Astrocyte of the hippocampus (primary cell): Measurements from ENCODE around the gene PFDN4.

ENCODE experiments used
- DNase-seq: peaks from one replicate; pipeline ENCODE4 v3.0.0; 2011; ENCODE audit warnings: low read depth, low spot score

Gene PFDN4

GRCh38 chr20:54207743-54208547 is at the start of gene PFDN4:
Gene PFDN4 (plus strand): TSS chr20:54208087. CDS start chr20:54208101, 14 bp downstream.
- DNase-seq: peak; percentile 94

GRCh38 chr20:54158226-54158625 is 49.7 kb upstream of the PFDN4 start:
- no peak for DNase-seq

GRCh38 chr20:54158856-54159418 is 49.0 kb upstream of the PFDN4 start:
- DNase-seq: no peak

GRCh38 chr20:54160065-54161007 is 47.6 kb upstream of the PFDN4 start:
- DNase-seq: no peak

- no peak for DNase-seq
Measured at GRCh38 chr20:54161008-54161820, 46.7 kb upstream of the PFDN4 start.

GRCh38 chr20:54161821-54162149 is 46.1 kb upstream of the PFDN4 start:
- DNase-seq: no peak

GRCh38 chr20:54162378-54163009 is 45.4 kb upstream of the PFDN4 start:
- no peak for DNase-seq

- DNase-seq: no peak
Measured at GRCh38 chr20:54163402-54163801, 44.5 kb upstream of the PFDN4 start.

- DNase-seq: no peak
Measured at GRCh38 chr20:54165014-54165413, 42.9 kb upstream of the PFDN4 start.

- DNase-seq: no peak
Measured at GRCh38 chr20:54165803-54166202, 42.1 kb upstream of the PFDN4 start.

- DNase-seq: no peak
Measured at GRCh38 chr20:54166987-54167662, 40.8 kb upstream of the PFDN4 start.

GRCh38 chr20:54167909-54168872 is 39.7 kb upstream of the PFDN4 start:
- peak; percentile 46 for DNase-seq

- peak; percentile 8 for DNase-seq
Measured at GRCh38 chr20:54168961-54169862, 38.7 kb upstream of the PFDN4 start.

GRCh38 chr20:54170026-54170471 is 37.8 kb upstream of the PFDN4 start:
- DNase-seq: no peak

- no peak for DNase-seq
Measured at GRCh38 chr20:54170963-54171362, 36.9 kb upstream of the PFDN4 start.

GRCh38 chr20:54172532-54172855 is 35.4 kb upstream of the PFDN4 start:
- DNase-seq: no peak

- DNase-seq: peak; percentile 59
Measured at GRCh38 chr20:54172856-54173652, 34.8 kb upstream of the PFDN4 start.
